Spinal cord (tissue), 10 donors: ENCODE data around the gene KRT13. TPM values are rescaled to one million over a fixed set of nuclear protein-coding genes. Genes with fewer than 3 reads are reported as not detected.

Source experiments
- DNase-seq, 6 donors: peaks; one replicate each; pipeline versions ENCODE4 v3.0.0 to v3.0.0-alpha.2; 2013 to 2015; ENCODE audit warnings: low spot score in 6 of 6, low read depth in 4 of 6
- H3K27ac ChIP-seq: one replicate; pipeline ENCODE4 v1.5.1; 2013; ENCODE audit warnings: low read depth, low read length, control low read depth
- H3K27me3 ChIP-seq: one replicate; pipeline ENCODE4 v1.6.1; 2013; ENCODE audit warnings: low read length; ENCODE audit not compliant: control insufficient read depth, insufficient read depth
- H3K36me3 ChIP-seq: one replicate; pipeline ENCODE4 v1.6.1; 2013; ENCODE audit warnings: low read length; ENCODE audit not compliant: control insufficient read depth, insufficient read depth
- H3K4me1 ChIP-seq: one replicate; pipeline ENCODE4 v1.6.1; 2013; ENCODE audit warnings: low read length; ENCODE audit not compliant: control insufficient read depth, insufficient read depth
- H3K4me3 ChIP-seq: one replicate; pipeline ENCODE4 v1.5.1; 2013; ENCODE audit warnings: low read depth, low read length, control low read depth
- H3K9me3 ChIP-seq: one replicate; pipeline ENCODE4 v1.6.1; 2013; ENCODE audit warnings: low read length; ENCODE audit not compliant: control insufficient read depth, insufficient read depth
- WGBS: methylation state at CpG from one replicate; pipeline ENCODE4 v1.1.5; 2013; ENCODE audit warnings: missing lambda C conversion rate; ENCODE audit not compliant: insufficient coverage; 5-methylcytosine and 5-hydroxymethylcytosine counted together
- polyA plus RNA-seq, 2 donors: library from polyadenylated mRNA; unstranded; fragments of 120-200 nt; gene quantifications; one replicate each; pipeline ENCODE4 v1.2.1, GENCODE V29; 2013; ENCODE audit not compliant: insufficient read length in 2 of 2
- total RNA-seq, 2 donors: library from RNA; depleted of rRNA in 1 of 2; stranded (reverse); fragments of 120-200 nt in 1 of 2; fragments of >200 nt in 1 of 2; gene quantifications; one replicate each; pipeline versions ENCODE4 v1.2.3 to v1.2.4, GENCODE V29; 2013 to 2014
- donor health status: healthy.

KRT13 gene
- total and polyA plus RNA-seq, 4 donors: 0.30 to 0.83 TPM; not detected in 2

- Histone ChIP-seq H3K9me3 (no peaks in the 10 kb centered on the region), H3K4me1 (no peaks in the 10 kb centered on the region), H3K27ac (no peak overlapping the region), H3K36me3 (no peaks in the 10 kb centered on the region), H3K27me3 (no peaks in the 10 kb centered on the region), H3K4me3 (no peak overlapping the region)
- no CpG with 5 or more reads among the region's 5 CpGs for WGBS
- DNase-seq: no peak
These were observed 7.7 kb upstream of the KRT13 start for GRCh38 chr17:41513168-41513547.

- no peaks in the 10 kb centered on the region for H3K36me3 ChIP-seq
- no peak overlapping the region for H3K4me3 ChIP-seq
- 63% methylated on average over 7 of the region's 7 CpGs for WGBS
- no peak overlapping the region for H3K27ac ChIP-seq
- H3K27me3 ChIP-seq: no peaks in the 10 kb centered on the region
- no peaks in the 10 kb centered on the region for H3K4me1 ChIP-seq
- H3K9me3 ChIP-seq: no peaks in the 10 kb centered on the region
- no peak for DNase-seq
These were observed 7.2 kb upstream of the KRT13 start for GRCh38 chr17:41512546-41513167.

- no peak overlapping the region for H3K27ac ChIP-seq
- no peaks in the 10 kb centered on the region for H3K9me3 ChIP-seq
- WGBS: 85% methylated on average over 8 of the region's 10 CpGs
- no peaks in the 10 kb centered on the region for H3K27me3 ChIP-seq
- no peaks in the 10 kb centered on the region for H3K4me1 ChIP-seq
- no peaks in the 10 kb centered on the region for H3K36me3 ChIP-seq
- H3K4me3 ChIP-seq: no peak overlapping the region
- no peak for DNase-seq
These were observed 6.3 kb upstream of the KRT13 start for GRCh38 chr17:41511716-41512115.

- Histone ChIP-seq H3K27ac (no peak overlapping the region), H3K9me3 (no peaks in the 10 kb centered on the region), H3K27me3 (no peaks in the 10 kb centered on the region), H3K4me3 (no peak overlapping the region), H3K4me1 (no peaks in the 10 kb centered on the region), H3K36me3 (no peaks in the 10 kb centered on the region)
- 83% methylated on average over 1 of the region's 4 CpGs for WGBS
- DNase-seq: no peak
These were observed 5.7 kb upstream of the KRT13 start for GRCh38 chr17:41511116-41511515.

- H3K27me3 ChIP-seq: no peaks in the 10 kb centered on the region
- H3K4me3 ChIP-seq: no peak overlapping the region
- WGBS: 85% methylated on average over 7 of the region's 7 CpGs
- no peaks in the 10 kb centered on the region for H3K9me3 ChIP-seq
- no peak for DNase-seq
- no peaks in the 10 kb centered on the region for H3K4me1 ChIP-seq
- H3K36me3 ChIP-seq: no peaks in the 10 kb centered on the region
- H3K27ac ChIP-seq: no peak overlapping the region
These were observed 5.0 kb upstream of the KRT13 start for GRCh38 chr17:41510251-41511065.

DNA sequence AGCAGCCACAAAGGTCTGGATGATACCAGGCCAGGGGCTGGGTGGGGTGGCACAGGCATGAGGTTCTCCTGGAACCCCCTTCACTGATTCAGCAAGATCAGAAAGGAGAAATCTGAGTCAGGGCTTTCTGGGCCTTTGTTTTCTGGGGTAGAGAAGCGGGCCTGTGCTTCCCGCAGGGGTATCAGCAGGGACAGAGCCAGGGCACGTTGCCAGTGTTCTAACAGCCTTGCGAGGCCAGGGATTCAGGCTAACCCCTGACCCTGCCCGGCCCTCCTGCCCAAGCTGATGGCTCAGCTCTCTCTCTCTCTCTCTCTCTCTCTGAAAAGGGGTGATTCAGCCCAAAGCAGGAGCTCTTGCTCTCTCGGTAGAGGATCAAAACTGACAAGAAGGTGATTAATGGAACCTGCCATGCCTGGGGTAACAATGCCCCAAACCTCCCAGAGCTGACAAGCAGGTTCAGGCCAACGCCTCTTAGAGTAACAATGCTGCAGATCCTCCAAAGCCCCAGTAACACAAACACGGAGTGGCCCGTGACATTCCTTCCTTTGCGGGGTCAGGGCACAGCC is 2.0 kb upstream of the KRT13 start:
- H3K27me3 ChIP-seq: no peaks in the 10 kb centered on the region
- no peaks in the 10 kb centered on the region for H3K9me3 ChIP-seq
- H3K27ac ChIP-seq: no peak overlapping the region
- peaks cover 6% of the 10 kb centered on the region for H3K4me1 ChIP-seq
- no peaks in the 10 kb centered on the region for H3K36me3 ChIP-seq
- WGBS: 41% methylated on average over 9 of the region's 10 CpGs
- no peak overlapping the region for H3K4me3 ChIP-seq
- DNase-seq: peak in 1 of 6 donors; percentile 23

DNA sequence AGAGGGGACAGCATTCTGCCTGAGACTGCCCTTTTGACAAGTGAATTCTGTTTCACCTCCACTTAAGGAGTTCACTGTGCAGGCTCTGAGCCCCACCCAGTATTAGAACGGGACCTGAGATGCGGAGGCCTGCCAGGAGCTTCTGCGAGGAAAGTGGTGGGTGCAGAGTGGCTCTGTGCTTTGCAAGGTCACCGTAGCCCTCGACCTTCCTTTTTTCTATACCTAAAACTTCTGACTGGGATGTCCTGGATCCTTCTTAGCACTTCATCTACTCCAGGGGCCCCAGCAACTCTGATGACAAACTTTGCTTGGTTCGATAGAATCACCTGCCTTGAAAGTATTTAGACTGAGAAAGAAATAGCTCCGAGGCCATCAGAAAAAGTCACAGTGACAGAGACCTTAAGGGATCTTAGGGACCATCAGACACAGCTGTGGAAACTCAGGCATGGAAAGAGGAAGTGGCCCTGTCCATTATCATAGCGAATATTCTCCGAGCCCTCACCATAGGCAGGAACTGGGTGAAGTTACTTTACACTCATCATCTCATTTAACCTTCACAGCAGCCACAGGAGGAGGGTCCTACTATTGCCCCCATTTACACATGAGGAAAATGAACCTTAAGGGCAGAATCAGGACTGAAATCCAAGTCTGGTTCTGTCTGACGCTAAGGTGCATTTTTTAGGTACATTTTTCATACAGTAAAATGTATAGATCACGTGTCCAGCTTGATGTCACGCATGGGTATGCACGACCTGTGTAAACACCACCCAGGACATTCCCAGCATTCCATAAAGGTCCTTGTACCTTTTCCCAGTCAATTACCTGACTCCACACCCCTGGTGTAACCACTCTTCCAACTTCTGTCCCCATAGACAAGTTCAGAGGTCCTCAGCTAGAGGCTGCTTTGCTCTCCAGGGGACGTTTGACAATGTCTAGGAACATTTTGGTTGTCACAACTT is 676 bp upstream of the KRT13 start:
- no peaks in the 10 kb centered on the region for H3K27me3 ChIP-seq
- no peak overlapping the region for H3K27ac ChIP-seq
- DNase-seq: no peak
- H3K36me3 ChIP-seq: no peaks in the 10 kb centered on the region
- no peaks in the 10 kb centered on the region for H3K9me3 ChIP-seq
- no peak overlapping the region for H3K4me3 ChIP-seq
- peaks cover 6% of the 10 kb centered on the region for H3K4me1 ChIP-seq
- 83% methylated on average over 8 of the region's 14 CpGs for WGBS

DNA sequence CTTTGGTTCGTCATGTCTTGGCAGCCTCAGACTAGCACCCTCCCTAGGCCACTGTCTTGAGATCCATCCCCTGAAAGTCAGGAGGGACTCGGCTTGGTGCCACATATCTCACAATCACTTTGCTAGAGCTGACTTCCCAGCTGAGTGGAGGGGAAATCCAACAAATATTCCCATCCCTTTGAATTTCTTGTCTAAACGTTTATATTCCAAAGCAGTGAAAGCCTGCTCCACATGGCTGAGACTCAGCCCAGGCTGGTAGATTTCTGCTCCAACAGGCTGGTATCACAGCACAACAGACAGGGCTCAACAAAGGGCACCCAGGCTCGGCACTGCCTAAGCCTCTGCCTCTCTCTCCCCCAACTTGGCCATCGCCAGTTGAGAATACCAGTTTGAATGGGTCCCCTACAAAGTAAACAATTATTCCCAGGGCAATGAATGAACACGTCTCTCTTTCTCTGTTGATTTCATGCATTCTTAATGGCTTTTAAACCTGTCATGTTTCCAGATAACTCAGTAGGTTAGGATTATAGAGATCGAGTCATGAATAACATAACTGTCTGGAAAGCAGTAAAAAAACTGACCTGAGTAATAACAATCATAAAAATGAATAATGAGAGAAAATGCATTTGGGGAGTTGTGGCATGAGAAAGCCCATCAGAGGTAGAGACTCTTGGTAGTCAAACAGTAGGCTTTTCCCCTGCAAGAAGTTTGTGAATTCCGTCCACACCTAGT is 1.0 kb downstream of the KRT13 start:
- H3K27me3 ChIP-seq: no peaks in the 10 kb centered on the region
- H3K36me3 ChIP-seq: no peaks in the 10 kb centered on the region
- no peak overlapping the region for H3K4me3 ChIP-seq
- peak in 1 of 6 donors; percentile 65 for DNase-seq
- H3K27ac ChIP-seq: no peak overlapping the region
- 52% methylated on average over 4 of the region's 8 CpGs for WGBS
- H3K9me3 ChIP-seq: no peaks in the 10 kb centered on the region
- H3K4me1 ChIP-seq: peaks cover 6% of the 10 kb centered on the region

DNA sequence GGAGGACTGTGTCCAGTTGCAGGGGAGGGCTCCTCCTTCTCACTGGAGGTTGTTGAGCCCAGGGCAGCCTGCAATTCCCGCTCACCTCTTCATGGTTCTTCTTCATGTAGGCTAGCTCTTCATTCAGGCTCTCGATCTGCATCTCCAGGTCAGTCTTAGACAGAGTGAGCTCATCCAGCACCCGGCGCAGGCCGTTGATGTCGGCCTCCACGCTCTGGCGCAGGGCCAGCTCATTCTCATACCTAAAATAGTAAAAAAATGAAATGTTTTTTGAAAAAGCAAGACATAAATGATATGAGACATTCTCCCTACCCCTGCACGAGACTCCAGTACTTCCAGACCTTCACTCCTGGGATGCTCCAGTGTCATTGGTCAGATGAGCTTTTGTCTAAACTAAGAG is 2.2 kb downstream of the KRT13 start:
- Histone ChIP-seq H3K27ac (no peak overlapping the region), H3K4me3 (no peak overlapping the region), H3K4me1 (peaks cover 6% of the 10 kb centered on the region), H3K36me3 (no peaks in the 10 kb centered on the region), H3K9me3 (no peaks in the 10 kb centered on the region), H3K27me3 (no peaks in the 10 kb centered on the region)
- DNase-seq: no peak
- 100% methylated on average over 2 of the region's 9 CpGs for WGBS
